ENCODE measurements around the gene ABLIM1. TPM values are rescaled to one million over a fixed set of nuclear protein-coding genes. Genes with fewer than 3 reads are reported as not detected.

The ABLIM1 gene
- total RNA-seq, 4 donors from 2014 or later: 41.2 to 128 (median 97.3) TPM

GRCh38 chr10:114408112-114408967 lies 249.7 kb downstream of the ABLIM1 start:
- TF ChIP-seq POLR2A (IDR thresholded peaks at IDR 0.05): no peak
- H3K4me1 ChIP-seq: no peaks in the 10 kb centered on the region
- H3K9me3 ChIP-seq: no peaks in the 10 kb centered on the region
- DNase-seq: no peak
- no peak overlapping the region for H3K4me3 ChIP-seq
- H3K36me3 ChIP-seq: no peaks in the 10 kb centered on the region
- no peak overlapping the region for H3K27ac ChIP-seq
- intact Hi-C loops (cut with DNase I; ENCODE audit: low total_unique reads): loop anchor here (10.0 kb wide), 1 partner anchor 104 kb away; no protein-coding TSS in a partner anchor
- H3K27me3 ChIP-seq: no peaks in the 10 kb centered on the region

- intact Hi-C loops (cut with DNase I; ENCODE audit: low total_unique reads): loop anchor here (10.0 kb wide), 1 partner anchor 102 kb away; no protein-coding TSS in a partner anchor
- Histone ChIP-seq H3K9me3 (no peaks in the 10 kb centered on the region), H3K4me1 (no peaks in the 10 kb centered on the region), H3K27ac (no peak overlapping the region), H3K4me3 (no peak overlapping the region), H3K27me3 (no peaks in the 10 kb centered on the region), H3K36me3 (no peaks in the 10 kb centered on the region)
- no peak for TF ChIP-seq POLR2A (IDR thresholded peaks at IDR 0.05)
- no peak for DNase-seq
These were observed 251.6 kb downstream of the ABLIM1 start for GRCh38 chr10:114406455-114406854.

- Histone ChIP-seq H3K36me3 (no peaks in the 10 kb centered on the region), H3K4me1 (peaks cover 5 to 10% of the 10 kb centered on the region in 2 donors), H3K4me3 (peak overlapping the region; percentile 62 to 79), H3K9me3 (no peaks in the 10 kb centered on the region), H3K27me3 (no peaks in the 10 kb centered on the region), H3K27ac (peak overlapping the region; percentile 84 to 95)
- DNase-seq: no peak
- intact Hi-C loops (cut with DNase I; ENCODE audit: low total_unique reads): loop anchor here (10.0 kb wide), 1 partner anchor 100 kb away; no protein-coding TSS in a partner anchor
- TF ChIP-seq CTCF (IDR thresholded peaks at IDR 0.05) (no peak), POLR2A (IDR thresholded peaks at IDR 0.05) (no peak)
These were observed 253.1 kb downstream of the ABLIM1 start for GRCh38 chr10:114405011-114405350.

GRCh38 chr10:114404171-114405010 lies 253.7 kb downstream of the ABLIM1 start, which contains the start of gene AFAP1L2:
Gene AFAP1L2 (minus strand): TSS chr10:114404502. CDS start chr10:114404455, 47 bp downstream.
- peak; percentile 45 to 67 for DNase-seq
- Histone ChIP-seq H3K27ac (peak within 1 kb of the TSS; percentile 84 to 95), H3K27me3 (no peaks in the 10 kb centered on the region), H3K4me3 (peak within 1 kb of the TSS; percentile 62 to 79), H3K9me3 (no peaks in the 10 kb centered on the region), H3K36me3 (no peaks in the 10 kb centered on the region), H3K4me1 (peaks cover 10 to 12% of the 10 kb centered on the region in 2 donors)
- peak; percentile 68 to 79 for TF ChIP-seq POLR2A (IDR thresholded peaks at IDR 0.05)
- no peak for TF ChIP-seq CTCF (IDR thresholded peaks at IDR 0.05)
- intact Hi-C loops (cut with DNase I; ENCODE audit: low total_unique reads): loop anchor here (10.0 kb wide), 1 partner anchor 100 kb away; no protein-coding TSS in a partner anchor

GRCh38 chr10:114403541-114404161 lies 254.4 kb downstream of the ABLIM1 start:
- Histone ChIP-seq H3K27me3 (no peaks in the 10 kb centered on the region), H3K4me1 (peaks cover 11 to 12% of the 10 kb centered on the region in 2 donors), H3K36me3 (no peaks in the 10 kb centered on the region), H3K4me3 (peak overlapping the region; percentile 62 to 79), H3K27ac (peak overlapping the region; percentile 84 to 95), H3K9me3 (no peaks in the 10 kb centered on the region)
- intact Hi-C loops (cut with DNase I; ENCODE audit: low total_unique reads): loop anchor here (10.0 kb wide), 1 partner anchor 99 kb away; no protein-coding TSS in a partner anchor
- peak; percentile 59 to 67 for DNase-seq
- no peak for TF ChIP-seq POLR2A (IDR thresholded peaks at IDR 0.05)
- peak; percentile 33 to 43 (median 38) for TF ChIP-seq CTCF (IDR thresholded peaks at IDR 0.05)
